GM21390 (cell line): ENCODE results near the gene C1QB.

Experiments used
- ATAC-seq: cut with Tn5 transposase; IDR thresholded peaks from one replicate; pipeline ENCODE4 v1.9.1; 2021; ENCODE audit not compliant: unreplicated experiment

C1QB gene, protein sequence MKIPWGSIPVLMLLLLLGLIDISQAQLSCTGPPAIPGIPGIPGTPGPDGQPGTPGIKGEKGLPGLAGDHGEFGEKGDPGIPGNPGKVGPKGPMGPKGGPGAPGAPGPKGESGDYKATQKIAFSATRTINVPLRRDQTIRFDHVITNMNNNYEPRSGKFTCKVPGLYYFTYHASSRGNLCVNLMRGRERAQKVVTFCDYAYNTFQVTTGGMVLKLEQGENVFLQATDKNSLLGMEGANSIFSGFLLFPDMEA

DNA sequence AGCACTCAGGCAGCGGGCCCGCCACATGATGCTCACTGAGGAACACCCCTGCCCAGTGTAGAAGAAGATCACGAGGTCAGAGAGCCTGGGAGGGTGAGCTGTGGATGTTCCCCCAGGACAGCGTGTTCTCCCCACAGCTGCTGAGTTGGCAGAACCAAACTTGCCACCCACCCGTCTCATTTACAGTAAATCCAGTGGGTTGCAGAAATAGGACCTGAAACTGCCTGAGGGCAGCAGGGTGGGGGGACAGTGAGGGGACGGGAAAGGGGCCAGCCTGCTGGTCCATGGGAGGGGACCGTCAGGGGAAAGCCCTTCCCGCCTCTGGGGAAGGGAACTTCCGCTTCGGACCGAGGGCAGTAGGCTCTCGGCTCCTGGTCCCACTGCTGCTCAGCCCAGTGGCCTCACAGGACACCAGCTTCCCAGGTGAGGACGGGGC is at the start of gene C1QB:
Gene C1QB (plus strand): TSS at position 356 of the 436 bp plus-strand sequence. CDS start 6,227 bp downstream, outside the sequence.
- no peak for ATAC-seq

DNA sequence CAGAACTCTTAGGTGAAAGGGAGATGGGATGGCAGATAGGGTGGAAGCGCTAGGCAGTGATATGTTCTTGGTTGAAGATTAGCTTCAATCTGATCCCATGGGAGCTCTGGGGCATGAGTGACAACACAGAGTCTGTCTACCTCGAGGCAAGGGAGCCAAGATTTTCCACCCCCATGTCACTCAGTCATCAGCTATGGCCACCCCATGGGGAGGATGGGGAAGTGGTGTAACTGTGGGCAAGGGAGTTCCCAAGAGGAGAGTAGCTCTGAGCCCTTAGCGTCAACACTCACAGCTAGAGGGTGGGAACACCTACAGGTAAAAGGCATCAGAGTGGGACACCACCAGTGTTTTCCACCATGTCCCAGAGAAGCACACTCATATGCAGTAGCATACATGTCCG is 46.9 kb upstream of the C1QB start:
- ATAC-seq, result no peak

DNA sequence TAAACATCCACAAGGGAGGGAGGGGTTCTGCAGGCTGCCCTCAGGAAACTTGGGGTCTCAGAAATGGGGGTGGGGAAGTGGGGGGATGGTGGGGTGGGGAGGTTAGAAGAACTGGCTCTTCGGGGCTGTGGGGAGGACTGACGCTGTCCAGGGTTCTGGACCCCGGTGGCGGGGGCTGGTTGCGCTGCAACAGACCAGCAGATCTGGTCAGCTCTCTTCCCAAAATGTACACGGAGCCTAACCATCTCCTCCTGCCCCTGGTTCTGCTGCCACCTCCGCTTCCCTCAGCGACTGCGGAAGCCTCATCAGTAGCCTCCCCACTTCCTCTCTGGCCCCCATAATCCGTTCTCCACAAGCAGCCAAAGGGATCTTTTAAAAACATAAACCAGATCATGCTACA is 45.9 kb upstream of the C1QB start:
- ATAC-seq, result no peak

DNA sequence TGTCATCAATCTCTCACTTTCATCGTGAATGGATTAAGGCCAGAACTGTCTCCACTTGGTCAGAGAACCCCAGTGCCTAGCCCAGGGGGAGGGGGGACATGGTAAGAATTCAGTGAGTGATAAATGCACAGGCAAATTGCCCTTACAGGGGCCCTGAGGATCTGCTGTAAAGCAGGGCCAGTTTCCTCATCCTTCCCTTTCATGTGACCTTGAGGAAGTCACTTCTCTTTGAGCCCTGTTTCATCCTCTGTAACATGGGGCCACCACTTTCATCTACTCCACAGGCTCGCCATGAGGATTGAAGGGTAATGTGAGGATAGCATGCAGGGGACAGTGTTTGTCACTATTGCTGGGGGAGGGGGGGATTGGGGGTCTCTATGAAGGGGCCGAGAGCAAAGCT is 44.7 kb upstream of the C1QB start:
- no peak for ATAC-seq

DNA sequence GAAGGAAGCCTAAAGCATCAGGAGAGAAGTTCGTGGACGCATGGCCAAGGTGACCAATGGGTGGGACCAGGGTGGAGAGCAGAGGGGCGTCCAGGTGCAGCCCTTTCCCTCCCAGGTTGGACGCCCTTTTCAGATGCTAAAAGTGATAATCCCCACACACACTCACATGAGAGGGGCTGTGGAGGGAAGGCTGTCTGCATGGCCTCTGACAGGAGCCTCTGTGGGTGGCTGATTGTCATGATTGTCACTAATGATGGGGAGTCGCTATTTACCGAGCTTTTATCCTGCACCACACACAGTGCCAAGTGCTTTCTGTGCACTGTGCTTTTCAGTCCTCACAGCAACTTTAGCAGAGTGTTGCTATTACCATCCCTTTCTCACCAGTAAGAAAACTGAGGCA is 43.7 kb upstream of the C1QB start:
- no peak for ATAC-seq

DNA sequence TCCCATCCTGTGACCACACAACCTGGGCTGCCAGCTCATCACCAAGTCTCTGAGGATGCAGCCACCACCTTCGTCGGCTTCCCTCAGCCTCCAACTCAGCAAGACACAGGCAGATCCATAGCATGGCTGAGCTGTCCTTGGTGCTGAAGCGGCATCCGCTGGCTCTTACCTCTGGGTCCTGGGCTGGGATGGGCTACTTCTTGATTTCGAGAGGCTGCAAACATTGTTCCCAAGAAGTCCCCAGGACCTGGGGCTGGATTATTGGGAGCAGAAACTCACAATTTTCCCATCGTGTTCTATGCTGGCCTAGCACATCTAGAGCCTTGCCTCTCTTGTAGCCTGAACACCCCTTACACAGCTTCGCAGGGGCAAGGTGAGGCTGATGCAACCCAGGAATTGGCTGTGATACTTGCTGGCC is 41.5 kb upstream of the C1QB start:
- ATAC-seq, result no peak

DNA sequence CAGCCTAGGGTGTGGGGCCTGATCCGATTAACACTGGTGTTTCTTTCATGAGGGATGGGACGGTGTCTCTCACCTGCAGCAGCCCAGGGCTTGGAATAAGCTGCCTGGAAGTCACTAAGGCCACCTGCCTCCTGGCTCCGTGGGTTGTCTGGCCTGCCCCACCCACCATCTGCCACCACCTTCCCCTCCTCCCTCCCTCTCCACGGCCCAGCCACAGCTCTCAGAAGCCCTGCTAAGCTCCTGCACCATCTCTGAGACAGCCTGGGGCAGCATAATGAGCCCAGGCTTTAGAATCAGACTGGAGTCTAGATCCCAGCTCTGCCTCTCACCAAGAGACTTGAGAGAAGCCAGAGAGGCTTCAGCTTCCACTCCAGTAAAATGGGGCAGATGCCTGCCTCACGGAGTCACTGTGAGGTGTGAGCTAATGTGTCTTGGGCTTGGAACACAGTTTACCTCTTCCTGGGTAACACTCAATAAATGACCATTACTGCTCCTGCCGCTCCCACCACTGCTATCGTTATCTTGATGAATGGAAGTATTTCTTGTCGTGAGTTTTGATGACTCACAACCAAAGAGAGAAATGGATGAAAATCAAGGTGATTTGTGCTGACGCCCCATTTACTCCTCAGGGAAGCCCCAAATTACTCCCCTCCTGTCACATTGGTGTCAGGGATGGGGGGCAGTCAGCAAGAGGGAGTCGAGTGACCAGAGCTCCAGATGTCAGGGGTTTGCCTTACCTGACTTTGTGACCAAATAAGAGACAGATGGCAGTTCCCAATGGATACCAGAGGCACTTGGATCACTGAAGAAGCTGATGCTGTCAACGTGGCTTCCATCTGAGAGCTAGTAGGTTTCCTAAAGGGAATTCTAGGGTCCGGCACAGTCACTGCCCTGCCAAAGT is 40.1 kb upstream of the C1QB start:
- ATAC-seq, result no peak

DNA sequence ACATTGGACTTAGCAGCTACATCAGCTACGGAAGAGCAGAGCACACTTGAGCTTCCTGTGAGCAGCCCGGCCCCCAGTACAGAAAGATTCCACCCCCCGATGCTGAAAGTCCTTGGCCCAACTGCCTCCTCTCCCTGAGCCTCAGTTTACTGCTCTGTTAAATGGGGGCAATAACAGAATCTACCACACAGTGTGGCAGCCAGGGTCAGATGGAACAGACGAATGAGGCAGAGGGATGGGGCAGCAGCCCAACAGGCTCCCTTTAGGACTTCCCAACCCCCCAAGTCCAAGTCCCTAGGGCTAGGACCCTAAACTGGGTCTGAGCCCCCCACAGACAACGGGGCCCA is 39.5 kb upstream of the C1QB start:
- ATAC-seq, result no peak

DNA sequence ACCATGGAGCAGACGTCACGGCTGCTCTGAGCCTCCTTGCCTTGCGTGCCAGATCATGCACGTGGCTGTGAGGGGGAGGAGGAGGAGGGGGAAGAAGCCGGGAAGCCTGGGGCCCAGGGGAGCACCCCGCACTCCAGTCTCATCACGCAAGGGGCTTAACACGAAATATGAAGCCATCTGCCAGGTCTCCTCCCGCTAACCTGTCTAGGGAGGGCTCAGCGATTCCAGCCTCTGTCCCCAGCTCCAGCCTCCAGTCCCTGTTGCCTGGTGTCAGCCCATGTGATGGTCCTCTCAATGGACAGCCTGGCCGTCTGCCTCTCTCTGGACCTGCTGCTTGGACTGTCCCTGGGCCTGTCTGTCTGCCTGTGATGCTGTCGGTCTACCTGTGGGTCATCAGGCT is 39.1 kb upstream of the C1QB start:
- no peak for ATAC-seq

DNA sequence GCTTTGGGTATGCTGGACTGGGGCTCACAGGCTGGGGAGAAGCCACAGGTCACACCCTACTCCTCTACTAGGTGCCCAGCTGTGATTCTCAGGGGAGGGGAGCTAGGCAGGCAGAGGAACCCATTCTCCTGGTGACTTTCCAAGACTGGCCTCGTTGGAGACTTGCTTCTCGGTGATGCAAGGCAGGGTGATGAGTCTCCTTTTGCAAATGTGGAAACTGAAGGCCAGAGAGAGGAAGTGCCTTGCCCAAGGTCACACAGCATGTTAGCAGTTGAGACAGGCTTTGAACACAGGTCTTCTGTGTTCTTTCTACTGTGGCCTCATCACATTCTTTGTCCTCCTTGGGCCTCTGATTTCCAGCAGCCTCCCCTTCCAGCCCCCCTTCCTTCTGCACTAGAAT is 37.1 kb upstream of the C1QB start:
- ATAC-seq, result no peak

DNA sequence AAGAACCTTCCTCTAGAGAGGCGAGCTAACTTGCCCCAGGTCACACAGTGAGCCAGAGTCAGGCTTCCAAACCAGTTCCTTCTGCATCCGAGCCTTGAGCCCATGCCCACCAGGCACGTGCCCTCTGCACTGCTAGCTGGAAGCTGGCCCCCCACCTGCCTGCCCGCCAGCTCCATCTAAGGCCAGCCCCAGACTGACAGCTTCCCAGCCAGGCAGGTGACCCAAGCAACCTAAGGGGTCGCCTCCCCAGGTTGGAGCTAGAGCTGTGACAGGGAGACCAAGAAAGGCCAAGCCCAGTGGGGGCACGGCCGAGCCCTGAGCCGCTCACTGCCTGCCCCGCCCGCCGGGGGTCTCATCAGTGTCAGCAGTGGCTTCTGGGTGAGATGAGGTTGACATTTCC is 36.5 kb upstream of the C1QB start:
- ATAC-seq, result no peak

DNA sequence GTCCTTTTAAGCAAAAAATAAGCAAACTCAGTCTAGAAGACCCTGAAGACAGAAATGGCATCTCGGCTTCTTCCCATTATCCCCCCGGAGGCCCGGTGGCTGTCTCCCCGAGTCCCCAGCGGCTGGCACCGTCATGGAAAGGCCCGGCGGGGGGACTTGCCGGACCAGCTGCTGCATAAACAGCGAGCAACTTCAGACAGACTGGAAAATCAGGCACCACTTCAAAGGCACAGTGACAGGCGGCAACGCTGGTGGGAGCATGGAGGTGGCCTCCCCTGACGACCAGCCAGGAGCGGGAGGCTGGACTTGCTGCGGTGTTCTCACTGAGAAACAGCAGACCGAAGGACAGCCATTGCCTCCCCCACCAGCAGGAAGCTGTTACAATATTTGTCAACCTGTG is 35.0 kb upstream of the C1QB start:
- no peak for ATAC-seq

DNA sequence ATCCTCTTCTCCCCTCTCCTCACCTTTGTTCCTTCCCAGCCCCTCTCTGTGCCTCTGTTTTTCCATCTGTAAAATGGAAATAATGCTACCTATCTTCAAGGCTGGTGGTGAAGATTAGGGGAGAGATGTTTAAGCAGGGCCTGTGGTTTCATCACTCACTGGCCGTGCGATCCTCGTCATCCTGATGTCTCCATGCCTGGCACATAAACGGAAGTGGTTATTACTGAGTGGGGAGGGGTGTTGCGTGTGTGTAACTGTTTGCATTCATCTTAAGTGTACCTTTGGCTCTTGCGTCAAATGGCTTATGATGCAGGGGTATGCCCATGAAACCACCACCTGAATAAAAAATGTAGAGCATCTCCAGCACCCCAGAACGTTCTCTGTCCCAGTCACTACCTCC is 33.8 kb upstream of the C1QB start:
- no peak for ATAC-seq

DNA sequence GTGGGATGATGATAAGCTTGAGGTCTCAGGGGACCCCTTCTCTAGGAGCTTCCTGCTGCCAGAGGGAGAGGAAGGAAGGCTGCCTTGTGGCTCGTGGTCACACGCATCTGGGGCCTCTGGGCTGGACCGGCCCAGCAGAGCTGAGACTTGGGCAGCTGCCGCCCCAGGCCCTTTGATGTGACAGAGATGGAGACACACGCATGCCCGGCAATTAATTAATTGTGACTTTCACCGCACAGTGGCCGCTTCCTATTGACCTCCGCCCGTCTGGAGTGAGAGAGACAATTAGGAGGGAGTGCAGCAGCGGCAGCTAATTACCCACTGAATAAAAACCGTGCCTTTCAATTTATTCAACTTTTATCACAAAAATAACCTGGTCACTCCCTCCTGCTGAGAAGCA is 33.2 kb upstream of the C1QB start:
- no peak for ATAC-seq

DNA sequence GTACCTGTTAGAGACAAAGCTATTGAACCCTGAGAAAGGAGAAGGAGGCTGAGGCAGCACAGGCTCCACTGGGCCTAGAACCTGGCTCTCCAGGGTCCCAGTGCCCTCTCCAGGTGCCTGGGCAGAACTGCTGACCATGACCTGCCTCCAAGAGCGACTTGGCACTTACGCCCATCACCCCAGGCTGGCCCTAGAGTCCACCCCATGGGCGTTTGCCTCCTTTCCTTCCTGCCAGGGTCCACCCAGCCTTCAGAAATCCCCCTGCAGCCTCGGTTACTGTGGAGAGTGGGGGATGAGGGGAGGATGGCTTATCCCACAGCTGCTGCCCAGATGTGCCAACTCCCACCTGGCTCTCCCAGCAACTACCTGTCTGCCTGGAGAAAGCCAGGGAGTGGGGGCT is 31.3 kb upstream of the C1QB start:
- no peak for ATAC-seq

DNA sequence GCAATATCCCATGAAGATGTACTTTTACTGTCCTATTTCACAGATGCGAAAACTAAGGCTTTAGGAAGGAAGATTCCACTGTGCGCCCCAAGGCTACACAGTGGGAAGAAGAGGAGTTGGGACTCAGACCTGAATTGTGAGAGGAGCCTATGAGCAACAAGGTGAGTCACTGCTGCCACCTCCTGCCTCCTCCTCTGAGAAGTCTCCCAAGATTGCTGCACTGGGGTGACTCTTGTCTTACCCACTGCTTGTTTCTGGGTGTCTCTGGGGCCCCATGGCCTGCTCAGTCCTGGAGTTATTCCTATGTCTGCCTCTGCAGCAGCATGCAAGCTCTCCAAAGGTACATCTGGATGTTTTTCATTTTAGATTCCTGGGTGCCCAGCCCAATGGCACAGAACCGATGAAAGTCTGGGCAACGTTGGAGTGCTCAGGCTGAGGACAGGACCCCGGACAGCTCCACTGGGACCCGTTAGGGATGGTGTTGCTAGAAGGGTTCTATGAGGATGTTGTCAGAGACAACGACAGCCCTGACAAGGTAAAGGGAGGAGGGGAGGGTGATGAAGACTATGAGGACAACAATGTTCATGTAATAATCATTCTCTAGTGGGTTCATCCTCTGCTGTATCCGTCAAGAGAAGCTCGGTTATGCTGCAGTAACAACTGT is 27.6 kb upstream of the C1QB start:
- ATAC-seq, result no peak

DNA sequence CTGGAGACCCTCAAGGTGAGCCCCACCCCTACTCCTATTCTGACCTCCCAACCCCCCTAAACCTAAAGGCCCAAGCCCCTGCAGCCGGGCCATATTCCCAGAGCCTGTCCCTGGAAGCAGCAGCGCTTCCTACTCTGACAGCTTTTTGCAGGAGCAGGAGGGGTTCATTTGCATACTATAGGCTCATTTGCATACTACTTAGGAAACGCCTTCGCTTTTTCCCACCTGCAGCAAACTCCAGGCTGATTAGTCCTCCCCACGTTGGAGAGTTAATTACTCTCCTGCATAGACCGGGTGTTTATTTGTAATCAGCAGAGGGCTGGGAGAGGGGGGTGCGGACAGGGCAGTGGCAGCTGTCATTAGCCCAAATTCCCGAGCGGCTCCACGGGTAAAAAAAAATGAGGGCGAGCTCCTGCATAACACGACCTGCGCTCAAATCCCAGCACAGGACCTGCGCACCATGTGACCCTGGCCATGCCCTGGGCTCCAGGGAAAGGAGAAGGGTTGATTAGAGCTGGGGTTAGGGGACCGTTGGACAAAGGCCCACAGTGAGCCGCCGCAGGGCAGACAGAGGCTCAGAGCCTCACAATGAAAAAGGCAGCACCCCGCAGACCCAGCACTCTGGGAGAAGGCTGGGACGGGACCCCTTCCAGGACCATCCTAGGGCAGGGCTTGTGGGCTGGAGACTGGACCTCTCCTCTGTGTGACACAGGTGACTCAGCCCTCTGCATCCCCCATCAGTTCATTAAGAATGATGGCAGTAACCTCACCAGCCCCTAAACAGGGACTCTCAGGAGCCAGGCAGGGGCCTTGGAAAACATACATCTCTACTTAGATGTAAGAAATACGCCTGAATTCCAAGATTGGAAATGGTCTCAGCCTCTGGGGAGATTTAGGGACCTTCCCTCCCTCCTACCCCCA is 26.5 kb upstream of the C1QB start:
- ATAC-seq, result no peak

DNA sequence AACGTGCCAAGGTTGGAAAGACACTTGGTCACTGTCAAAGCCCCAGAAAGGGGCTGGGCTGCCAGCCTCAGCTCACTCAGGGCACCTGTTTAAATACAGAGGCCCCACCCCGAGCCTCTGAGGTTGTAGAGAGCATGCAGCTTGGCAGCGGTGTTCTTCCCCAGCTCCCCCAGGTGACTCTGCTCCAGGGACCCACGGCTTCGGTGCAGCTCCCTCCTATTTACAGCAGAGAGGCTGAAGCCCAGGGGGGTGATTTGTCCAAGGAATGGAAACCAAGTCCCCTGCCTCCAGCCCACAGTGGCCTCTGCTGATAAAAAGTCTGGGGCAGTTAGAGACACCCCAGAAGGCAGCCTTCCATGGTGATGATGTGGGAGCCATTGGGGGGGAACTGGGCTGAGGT is 25.7 kb upstream of the C1QB start:
- ATAC-seq, result no peak

DNA sequence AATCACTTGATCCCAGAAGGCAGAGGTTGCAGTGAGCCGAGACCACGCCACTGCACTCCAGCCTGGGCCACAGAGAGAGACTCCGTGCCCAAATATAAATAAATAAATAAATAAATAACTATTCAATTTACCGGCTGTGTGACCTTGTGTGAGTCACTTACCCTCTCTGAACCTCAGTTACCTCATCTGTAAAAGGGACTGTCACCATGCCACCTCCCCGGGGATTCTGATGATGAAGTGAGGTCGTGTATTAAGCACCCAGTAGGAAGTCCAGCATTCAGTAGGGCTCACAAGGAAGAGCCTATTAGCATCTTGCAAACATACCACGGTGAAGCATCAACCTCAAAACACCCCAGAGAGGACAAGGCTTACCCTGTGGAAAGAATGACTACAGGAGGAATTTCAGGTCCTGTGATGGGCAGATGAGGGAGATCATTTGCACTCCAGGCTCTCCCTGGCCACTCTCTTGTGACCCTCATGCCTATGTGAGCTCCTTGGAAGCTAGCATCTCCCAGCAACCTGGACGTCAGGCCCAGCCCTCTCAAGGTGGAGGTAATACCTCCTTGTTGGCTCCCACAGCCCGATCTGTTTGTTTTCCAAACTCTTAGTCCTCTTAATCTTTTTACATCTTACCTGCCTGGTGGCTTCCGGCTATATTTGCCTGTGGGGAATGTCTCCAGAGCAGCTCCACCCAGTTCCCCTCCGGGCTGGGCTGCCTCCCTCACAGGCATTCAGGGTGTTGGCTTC is 24.2 kb upstream of the C1QB start:
- no peak for ATAC-seq

DNA sequence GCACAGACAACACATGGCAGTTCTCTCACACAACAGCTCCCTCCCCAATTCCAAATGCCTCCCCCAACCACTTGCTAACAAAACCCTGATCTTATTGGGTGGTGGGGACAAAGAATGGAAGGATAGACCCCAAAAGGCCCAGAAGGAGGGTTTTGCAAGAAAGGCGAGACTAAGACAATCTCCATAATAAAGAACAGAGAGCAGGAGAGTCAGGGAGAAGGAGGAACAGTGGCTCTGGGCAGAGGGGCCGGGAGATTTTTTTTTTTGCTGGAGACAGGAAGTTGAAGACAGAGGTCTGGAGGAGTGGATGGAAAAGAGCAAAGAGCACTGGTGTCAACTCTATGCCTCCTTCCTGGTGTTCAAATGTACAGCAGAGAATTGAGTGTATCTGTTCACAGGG is 23.1 kb upstream of the C1QB start:
- ATAC-seq, result no peak
